Activated CD8-positive, alpha-beta memory T cell treated with anti-CD3 and anti-CD28 coated beads for 36 hours (primary cell): ENCODE measurements around the gene TCOF1. TPM values are rescaled to one million over a fixed set of nuclear protein-coding genes. Genes with fewer than 3 reads are reported as not detected.

Experiments used
- CTCF ChIA-PET: fragments of 350-600 bp; sonication (Branson Sonifier 250); formaldehyde crosslinking; loops from one replicate; lab custom pipeline; 2021; ENCODE audit warnings: antibody characterized with exemption; lab: Charles Lee
- POLR2A ChIA-PET: fragments of 350-600 bp; sonication (Branson Sonifier 250); formaldehyde crosslinking; loops from one replicate; lab custom pipeline; 2021; ENCODE audit warnings: antibody characterized with exemption; lab: Charles Lee
- total RNA-seq, 2 experiments: library from RNA; stranded (reverse); gene quantifications; one replicate each; pipeline ENCODE4 v1.2.3, GENCODE V29; 2021

Gene TCOF1
- total RNA-seq, 2 experiments from 2014 or later: 127 to 134 TPM

DNA sequence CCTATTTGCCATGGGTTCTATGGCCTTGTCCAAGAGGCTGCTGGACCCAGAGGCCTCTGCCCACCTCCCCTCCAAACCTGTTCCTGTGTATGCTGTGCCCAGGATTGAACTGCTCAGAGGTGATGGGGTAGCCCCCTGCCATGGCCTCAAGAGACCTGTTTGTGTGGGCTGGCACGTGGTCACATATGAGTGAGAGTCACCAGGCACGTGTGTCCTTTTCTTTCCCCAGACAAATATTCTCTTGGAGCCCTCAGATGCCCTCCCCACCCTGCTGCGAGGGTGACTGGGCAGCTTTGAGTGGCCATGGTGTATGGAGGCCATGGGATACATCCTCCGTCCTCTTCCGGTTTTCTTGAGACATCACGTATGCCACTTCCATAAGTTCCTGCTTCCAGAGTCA lies 10.9 kb upstream of the TCOF1 start:
- ChIA-PET POLR2A (no interaction called here), CTCF (no interaction called here)

DNA sequence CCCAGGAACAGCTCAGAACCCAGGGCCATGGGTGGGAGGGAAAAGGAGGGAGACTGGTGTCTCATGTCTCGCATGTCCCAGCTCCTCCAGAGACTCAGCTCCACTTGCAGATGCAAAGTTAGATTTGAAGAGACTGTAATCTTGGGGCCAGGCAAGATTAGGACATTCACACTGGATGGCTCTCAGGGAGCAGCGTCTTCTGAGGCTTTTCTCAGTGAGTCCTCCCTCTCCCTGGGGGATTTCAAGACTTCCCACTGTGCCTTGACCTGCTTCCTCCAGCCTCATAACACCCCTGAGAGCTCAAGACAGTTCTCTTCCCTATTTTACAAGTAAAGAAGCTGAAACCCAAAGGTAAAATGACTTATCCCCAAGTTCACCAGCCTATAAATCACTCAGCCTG lies 10.5 kb upstream of the TCOF1 start:
- ChIA-PET CTCF (no interaction called here), POLR2A (no interaction called here)

DNA sequence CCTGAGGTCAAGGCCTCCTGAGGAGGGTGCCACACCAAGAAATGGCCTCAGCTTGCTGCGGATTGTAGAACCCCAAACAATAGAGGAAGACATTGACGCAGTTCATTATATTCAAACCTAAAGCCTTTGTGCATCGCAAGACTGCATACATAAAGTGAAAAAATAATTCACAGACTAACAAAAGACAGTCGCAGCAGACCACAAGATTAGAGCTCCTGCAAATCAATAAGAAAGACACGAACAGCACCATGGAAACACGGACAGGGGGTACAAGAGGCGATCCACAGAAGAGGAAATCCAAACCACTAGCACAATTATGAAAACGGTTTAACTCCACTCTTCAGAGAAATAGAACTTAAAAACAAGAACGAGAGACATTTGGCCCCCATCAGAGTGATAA lies 10.0 kb upstream of the TCOF1 start:
- CTCF ChIA-PET: no interaction called here

DNA sequence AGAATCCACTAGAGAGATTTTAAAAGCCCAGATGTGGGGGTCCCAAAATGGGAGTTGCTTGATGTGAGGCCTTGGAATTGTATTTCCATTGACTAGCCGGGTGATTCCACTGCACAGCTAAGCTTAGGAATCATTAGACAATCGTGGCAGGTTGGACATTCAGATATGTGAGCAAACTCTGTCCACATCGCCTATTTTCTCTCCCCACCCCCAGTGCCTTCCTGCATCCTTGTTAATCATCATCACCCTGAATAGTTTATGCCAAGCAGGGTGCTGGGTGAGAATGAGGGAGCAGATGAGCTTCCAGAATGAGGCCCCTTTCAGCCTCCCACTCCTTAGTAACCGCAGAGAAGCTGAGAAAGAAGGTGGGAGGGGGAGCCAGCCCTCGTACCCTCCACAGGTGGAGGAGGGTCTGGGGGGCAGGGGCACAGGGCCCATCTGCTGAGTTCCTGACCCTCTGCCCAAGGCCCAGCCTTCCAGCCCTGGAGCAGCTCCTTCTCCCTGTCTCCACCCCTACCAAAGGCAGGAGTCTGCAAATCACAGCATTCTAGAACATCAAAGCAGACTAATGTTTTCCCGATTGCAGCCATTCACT lies 7.7 kb upstream of the TCOF1 start:
- ChIA-PET CTCF (interaction anchor here (0.9 to 1.6 kb wide), 4 partner anchors 11 to 100 kb away, joined by 4 read pairs; partner anchors contain the start of gene RPS14), POLR2A (no interaction called here)

More for the DNA sequence above, 10.0 kb upstream of the TCOF1 start:
- POLR2A ChIA-PET: no interaction called here

DNA sequence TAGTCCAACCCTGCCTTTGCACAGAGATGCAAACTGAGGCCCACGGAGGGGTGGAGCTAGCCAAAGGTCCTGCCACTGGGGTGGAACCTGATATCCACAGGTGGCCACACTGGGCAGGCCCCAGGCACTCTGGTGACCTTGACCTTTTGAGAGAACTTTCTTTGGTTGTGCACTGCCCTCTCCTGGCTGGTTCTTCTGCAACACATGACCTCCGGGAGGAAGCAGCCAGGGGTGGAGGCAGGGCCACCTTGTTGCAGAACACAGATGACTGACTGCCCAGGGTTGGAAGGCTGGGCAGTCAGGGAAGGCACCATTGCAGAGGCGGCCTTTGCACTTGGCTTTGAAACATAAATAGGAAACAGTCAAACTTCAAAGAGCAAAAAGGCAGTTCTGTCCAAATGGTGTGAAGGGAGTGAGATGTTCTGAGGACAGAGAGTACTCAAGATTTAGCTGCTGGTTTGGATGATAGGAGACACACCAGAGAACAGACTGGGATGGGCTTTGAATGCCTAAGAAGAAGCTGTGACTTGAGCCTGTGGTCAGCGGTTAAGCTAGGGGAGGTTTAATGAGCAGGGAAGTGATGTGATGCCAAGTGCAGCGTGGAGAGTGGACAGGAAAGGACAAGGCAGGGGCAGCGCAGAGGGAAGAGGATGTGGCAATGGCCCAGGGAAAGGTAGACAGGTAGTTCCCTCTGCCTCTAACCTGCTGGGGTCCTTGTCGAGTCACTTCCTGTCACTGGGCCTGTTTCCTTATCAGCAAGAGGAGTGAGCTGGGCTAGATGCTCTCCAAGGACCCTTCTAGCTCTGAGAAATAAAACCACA lies 6.8 kb upstream of the TCOF1 start:
- POLR2A ChIA-PET: no interaction called here
- CTCF ChIA-PET: interaction anchor here (0.5 to 1.6 kb wide), 5 partner anchors 27 to 188 kb away, joined by 3 to 5 read pairs (median 4); no protein-coding TSS in a partner anchor

DNA sequence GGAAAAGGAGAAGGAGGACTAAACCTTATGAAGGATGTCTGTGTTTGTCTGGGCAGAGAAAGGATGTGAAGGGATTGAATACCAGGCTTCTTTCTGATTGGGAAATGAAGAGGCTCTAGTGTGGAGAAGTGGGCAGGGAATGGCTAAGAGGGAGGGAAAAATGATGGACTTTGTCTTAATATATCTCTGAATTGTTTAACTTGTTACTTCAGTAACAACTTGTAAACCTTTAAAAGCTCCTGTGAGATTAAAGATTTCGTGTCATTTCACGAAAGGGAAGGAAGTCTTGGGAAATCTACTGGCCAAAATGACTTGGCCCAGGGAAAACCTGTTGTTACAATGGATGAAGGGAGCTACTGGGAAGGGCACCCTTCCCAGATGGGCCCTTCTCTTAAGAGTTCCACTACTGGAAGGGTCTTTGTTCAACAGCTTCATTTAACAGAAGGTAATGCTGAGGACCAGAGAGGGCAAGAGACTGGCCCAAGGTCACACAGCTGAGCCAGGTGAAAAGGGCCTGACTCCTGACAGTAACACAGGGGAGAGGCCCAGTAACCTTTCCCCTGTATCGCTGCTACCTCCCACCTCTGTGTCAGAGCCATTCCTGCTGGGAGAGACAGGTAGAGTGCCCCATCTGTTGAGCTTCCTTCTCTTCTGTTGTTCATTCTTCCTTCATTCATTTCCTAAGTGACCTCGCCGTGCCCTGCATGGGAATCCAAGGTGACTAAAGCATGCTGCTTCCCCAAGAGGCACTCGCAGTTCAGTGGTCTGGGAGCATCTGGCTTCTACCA lies 5.1 kb upstream of the TCOF1 start:
- ChIA-PET POLR2A (no interaction called here), CTCF (interaction anchor here (1.4 kb wide), 1 partner anchor 190 kb away, joined by 4 read pairs; no protein-coding TSS in a partner anchor)

DNA sequence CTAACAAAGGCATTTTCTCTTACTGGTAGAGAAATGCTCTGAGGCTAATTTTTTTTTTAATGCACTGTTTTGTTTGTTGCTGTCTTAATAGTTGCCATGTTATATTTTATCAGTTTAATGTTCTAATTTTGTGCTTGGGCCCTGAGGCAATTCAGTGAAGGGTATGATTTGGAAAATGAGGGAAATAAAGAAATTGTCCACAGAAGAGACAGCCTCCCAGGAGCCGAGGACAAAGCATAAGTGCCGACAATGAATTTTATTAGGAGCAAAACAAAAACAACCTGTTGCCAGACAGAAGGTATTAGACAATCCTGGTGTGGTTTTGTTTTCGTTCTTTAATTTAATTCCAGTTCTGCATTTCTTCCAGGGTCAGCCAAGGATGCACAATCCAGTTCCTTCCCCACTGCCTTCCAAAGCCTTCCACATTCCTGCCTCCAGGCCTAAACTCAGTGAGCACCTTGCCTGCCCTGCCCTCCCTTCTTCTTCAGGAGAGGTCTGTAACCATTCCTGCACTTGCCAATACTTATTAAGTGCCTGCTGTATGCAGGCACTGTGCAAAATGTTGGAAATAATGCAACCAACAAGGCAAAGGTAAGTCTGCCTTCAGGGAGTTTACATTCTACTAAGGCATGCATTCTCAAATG lies 4.3 kb upstream of the TCOF1 start:
- CTCF ChIA-PET: no interaction called here
- POLR2A ChIA-PET: no interaction called here

DNA sequence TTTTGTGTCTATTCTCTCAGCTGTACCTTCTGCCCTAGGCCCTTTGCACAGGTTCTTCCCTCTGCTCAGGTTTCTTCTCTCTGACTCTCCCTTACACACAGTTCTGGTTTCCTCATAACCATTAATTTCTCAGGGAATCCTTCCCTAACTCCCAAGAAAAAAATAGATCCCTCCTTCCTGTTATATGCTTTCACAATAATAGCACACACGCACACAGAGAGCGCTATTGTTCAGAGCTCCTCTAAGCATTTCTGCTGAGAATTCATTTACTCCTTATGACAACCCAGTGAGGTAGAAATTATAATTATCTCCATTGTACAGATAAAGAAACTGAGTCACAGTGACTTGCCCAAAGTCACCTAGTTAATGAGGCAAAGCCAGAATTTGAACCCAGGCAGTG lies 1.7 kb upstream of the TCOF1 start:
- POLR2A ChIA-PET: no interaction called here
- CTCF ChIA-PET: no interaction called here

DNA sequence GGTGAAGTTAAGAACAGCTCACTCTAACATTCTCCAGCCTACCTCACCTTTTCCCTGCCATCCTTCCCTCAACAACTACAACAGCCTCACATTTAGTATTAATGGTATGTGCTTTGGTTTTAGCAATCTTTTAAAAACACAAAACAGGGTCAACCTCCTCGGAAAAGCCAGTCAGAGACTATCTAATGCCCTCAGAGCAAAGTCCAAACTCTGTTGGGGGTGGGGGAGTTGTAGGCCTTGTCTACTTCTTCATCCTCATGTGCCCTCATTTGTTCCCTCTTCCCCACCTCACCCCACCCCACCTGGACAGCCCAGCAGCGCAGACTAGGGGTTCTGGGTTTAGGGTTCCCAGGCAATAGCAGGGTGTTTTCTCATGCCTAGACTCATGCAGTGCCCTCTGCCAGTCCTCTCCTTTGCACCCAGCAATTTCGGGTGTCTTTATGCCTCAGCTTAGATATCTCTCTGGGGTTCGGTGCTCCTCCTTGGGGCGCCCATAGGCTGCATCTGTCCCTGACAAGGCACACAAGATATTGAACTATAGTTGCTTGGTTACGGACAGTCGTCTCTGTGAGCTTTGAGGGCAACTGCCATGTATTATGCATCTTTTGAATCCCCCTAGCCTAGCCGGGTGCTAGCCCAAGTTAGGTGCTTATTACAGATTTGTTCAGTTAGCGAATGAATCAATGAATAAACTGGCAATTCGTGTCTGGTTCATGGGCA lies 762 bp upstream of the TCOF1 start:
- POLR2A ChIA-PET: interaction anchor here (0.6 kb wide), 1 partner anchor 102 kb away, joined by 3 read pairs; no protein-coding TSS in a partner anchor

DNA sequence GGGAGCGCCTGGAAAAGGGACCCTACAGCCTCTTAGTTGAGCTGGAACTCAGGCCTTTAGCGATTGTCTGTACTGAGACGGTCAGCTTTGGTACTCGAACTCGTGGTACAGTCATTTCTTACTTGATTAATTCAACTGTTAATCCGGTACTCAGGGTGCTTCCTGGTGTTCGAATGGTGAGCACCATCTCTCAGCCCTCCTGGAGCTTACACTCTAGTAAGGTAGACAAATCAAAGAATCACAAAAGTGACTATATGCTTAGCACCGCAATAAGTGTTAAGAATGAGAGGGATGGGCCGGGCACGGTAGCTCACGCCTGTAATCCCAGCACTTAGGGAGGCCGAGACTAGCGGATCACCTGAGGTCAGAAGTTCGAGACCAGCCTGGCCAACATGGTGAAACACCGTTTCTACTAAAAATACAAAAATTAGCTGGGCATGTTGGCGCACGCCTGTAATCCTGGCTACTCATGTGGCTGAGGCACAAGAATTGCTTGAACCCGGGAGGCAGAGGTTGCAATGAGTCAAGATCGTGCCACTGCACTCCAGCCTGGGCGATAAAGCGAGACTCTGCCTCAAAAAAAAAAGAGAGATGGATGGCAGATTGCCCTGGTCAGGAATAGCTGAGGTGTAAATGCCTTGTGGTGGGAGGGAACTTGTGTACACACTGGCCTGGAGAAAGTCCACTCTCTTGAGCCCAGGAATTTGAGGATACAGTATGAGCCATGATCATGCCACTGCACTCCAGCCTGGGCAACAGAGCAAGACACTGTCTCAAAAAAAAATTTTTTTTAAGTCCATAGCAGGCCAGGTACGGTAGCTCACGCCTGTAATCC lies 981 bp downstream of the TCOF1 start:
- POLR2A ChIA-PET: interaction anchor here (0.6 to 1.2 kb wide), 3 partner anchors 40 to 74 kb away, joined by 3 to 4 read pairs (median 4); partner anchors contain the start of gene CD74
- CTCF ChIA-PET: interaction anchor here (1.3 kb wide), 1 partner anchor 92 kb away, joined by 4 read pairs; no protein-coding TSS in a partner anchor

More for the DNA sequence above, 762 bp upstream of the TCOF1 start:
- CTCF ChIA-PET: no interaction called here

DNA sequence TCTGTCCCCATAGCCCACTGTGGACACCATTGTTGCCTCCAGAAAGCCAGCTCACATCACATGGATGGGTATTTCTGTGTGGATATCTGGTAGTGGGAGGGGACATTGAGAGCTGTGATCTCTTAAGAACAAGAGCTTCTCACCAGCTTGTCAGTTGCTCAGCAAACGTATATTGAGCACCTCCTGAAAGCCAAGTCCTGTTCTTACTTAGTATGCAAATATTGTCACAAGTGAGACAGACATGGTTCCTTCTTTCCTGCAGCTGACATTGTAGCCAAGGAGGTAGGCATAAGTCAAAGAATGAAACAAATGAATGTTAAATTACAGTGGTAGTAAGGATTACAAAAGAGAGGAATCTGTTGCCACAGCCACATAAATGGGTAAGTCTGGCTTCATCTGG lies 3.8 kb downstream of the TCOF1 start:
- ChIA-PET POLR2A (interaction anchor here (0.6 to 0.8 kb wide), 2 partner anchors 13 to 37 kb away, joined by 3 to 10 read pairs; no protein-coding TSS in a partner anchor), CTCF (no interaction called here)

DNA sequence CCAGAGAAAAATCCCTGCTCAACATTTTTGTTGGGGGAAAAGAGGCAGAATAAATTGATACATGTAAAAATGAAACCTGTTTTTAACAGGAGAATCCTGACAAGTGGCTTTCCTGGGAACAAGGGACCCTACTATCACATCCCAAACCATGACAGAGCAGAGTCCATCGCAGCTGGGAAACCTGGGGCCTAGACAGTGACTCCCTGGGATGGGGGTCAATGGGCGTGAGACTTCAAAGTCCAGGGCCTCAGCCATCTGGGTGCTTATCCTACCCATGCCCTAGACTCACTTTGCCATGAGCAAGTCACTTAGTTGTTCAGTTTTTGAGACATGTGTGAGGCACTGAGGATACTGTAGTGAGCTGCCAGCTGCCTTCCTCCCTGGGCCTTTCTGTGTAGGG lies 5.7 kb downstream of the TCOF1 start:
- POLR2A ChIA-PET: no interaction called here

DNA sequence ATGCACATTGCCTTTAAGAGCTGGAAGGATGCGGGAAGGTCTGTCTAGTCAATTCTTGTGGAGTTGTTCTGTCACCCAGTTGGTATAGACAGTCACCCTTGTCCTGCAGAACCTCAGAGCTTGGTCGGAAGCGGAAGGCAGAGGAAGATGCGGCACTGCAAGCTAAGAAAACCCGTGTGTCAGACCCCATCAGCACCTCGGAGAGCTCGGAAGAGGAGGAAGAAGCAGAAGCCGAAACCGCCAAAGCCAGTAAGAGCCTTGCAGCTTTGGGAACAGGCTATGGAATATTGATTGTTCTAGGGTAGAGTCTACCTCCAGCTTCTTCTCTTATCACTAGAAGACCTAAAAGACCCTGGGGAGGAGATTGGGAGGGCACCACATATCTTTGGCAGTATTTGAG lies 6.5 kb downstream of the TCOF1 start:
- CTCF ChIA-PET: interaction anchor here (1.4 kb wide), 1 partner anchor 35 kb away, joined by 3 read pairs; no protein-coding TSS in a partner anchor
- POLR2A ChIA-PET: no interaction called here

More for the DNA sequence above, 5.7 kb downstream of the TCOF1 start:
- CTCF ChIA-PET: interaction anchor here (0.6 kb wide), 1 partner anchor 53 kb away, joined by 3 read pairs; no protein-coding TSS in a partner anchor

DNA sequence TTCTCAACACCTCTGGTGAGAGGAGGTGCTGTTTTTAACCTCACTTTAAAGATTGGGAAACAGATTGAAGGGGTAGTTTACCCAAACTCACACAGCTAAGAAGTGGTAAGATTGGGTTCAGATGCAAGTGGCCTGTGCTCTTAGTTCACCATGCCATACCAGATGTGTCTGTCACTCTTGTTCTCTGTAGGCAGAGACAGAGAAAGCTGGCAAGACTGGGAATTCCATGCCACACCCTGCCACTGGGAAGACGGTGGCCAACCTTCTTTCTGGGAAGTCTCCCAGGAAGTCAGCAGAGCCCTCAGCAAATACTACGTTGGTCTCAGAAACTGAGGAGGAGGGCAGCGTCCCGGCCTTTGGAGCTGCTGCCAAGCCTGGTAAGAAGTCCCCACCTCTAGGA lies 11.0 kb downstream of the TCOF1 start:
- ChIA-PET CTCF (no interaction called here), POLR2A (no interaction called here)

DNA sequence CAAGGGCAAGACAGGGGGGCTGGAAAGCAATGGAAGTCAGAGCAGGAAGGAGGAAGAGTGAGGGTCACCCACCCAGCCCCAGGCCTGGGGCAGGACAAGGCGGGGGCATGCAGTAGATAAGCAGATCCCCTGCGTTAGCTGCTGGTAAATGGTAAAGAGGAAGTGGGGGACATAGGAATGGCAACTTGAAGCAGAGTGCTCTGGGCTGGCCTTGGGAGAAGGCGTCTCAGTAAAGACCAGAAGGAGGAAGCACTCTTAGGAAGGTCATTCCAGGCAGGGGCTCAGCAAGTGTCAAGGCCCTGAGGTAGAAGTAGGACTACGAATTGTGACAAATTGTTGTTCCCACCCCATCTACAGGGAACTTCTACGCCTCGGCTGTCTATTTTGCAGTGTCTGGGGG lies 15.1 kb downstream of the TCOF1 start:
- ChIA-PET CTCF (no interaction called here), POLR2A (no interaction called here)

DNA sequence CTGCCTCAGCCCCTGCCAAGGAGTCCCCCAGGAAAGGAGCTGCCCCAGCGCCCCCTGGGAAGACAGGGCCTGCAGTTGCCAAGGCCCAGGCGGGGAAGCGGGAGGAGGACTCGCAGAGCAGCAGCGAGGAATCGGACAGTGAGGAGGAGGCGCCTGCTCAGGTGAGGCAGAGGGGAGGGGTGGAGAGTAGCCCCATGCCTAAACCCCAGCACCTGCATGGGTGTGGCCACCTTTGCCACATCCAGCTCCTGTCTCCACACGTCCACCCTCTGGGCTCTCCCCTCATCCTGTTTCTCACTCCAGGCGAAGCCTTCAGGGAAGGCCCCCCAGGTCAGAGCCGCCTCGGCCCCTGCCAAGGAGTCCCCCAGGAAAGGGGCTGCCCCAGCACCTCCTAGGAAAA lies 17.2 kb downstream of the TCOF1 start:
- ChIA-PET CTCF (no interaction called here), POLR2A (interaction anchor here (1.0 kb wide), 1 partner anchor 14 kb away, joined by 10 read pairs; no protein-coding TSS in a partner anchor)
